Heart left ventricle (tissue), 16 donors: ENCODE results near the gene AGPAT1. TPM values are rescaled to one million over a fixed set of nuclear protein-coding genes. Genes with fewer than 3 reads are reported as not detected.

Source experiments
- ATAC-seq, 4 donors: fragments of 200-7000 bp; cut with Tn5 transposase; one replicate each; pipeline ENCODE4 v1.9.1; 2020 to 2022; ENCODE audit warnings: moderate library complexity in 4 of 4, mild to moderate bottlenecking in 3 of 4, moderate number of reproducible peaks in 1 of 4
- DNase-seq, 5 donors: peaks; one replicate each; pipeline ENCODE4 v3.0.0-alpha.2; 2020
- H3K27ac ChIP-seq, 12 donors: fragments of 200-600 bp; sonication (generic) in 4 of 12; one replicate each; pipeline versions ENCODE4 v1.5.0 to v1.8.0; 2016 to 2022; ENCODE audit warnings: mild to moderate bottlenecking in 2 of 12
- H3K27me3 ChIP-seq, 9 donors: fragments of 200-600 bp; sonication (generic) in 2 of 9; one replicate each; pipeline versions ENCODE4 v1.5.1 to v1.8.0; 2016 to 2022; ENCODE audit warnings: mild to moderate bottlenecking in 3 of 9
- H3K36me3 ChIP-seq, 9 donors: fragments of 200-600 bp; sonication (generic) in 2 of 9; one replicate each; pipeline versions ENCODE4 v1.5.0 to v1.8.0; 2018 to 2022; ENCODE audit warnings: mild to moderate bottlenecking in 2 of 9
- H3K4me1 ChIP-seq, 12 donors: fragments of 200-600 bp; sonication (generic) in 4 of 12; one replicate each; pipeline versions ENCODE4 v1.5.0 to v1.8.0; 2016 to 2022; ENCODE audit warnings: mild to moderate bottlenecking in 3 of 12
- H3K4me3 ChIP-seq, 12 donors: fragments of 200-600 bp; sonication (generic) in 4 of 12; one replicate each; pipeline versions ENCODE4 v1.5.0 to v1.8.0; 2017 to 2022; ENCODE audit warnings: mild to moderate bottlenecking in 9 of 12, moderate library complexity in 4 of 12
- H3K9me3 ChIP-seq, 12 donors: fragments of 200-600 bp; sonication (generic) in 4 of 12; one replicate each; pipeline versions ENCODE4 v1.5.0 to v1.8.0; 2016 to 2022; ENCODE audit warnings: mild to moderate bottlenecking in 1 of 12
- CTCF ChIP-seq, 12 donors: fragments of 200-600 bp; sonication (generic) in 4 of 12; IDR thresholded peaks; one replicate each; pipeline versions ENCODE4 v1.5.0 to v1.8.0; 2018 to 2022; ENCODE audit warnings: antibody characterized with exemption in 12 of 12, mild to moderate bottlenecking in 5 of 12
- POLR2A ChIP-seq, 2 donors: fragments of 450-650 bp; IDR thresholded peaks; one replicate each; pipeline ENCODE4 v1.6.1; 2017; ENCODE audit warnings: antibody characterized with exemption in 2 of 2, mild to moderate bottlenecking in 2 of 2, moderate library complexity in 2 of 2
- WGBS, 4 donors: extraction: QIAGEN DNeasy Blood & Tissue Kit in 2 of 4; methylation state at CpG; one replicate each; pipeline versions ENCODE4 v1.1.5 to v1.1.7; 2013 to 2018; 5-methylcytosine and 5-hydroxymethylcytosine counted together
- intact Hi-C, 10 donors: fragments of 100-400 bp; cut with DNase I; formaldehyde crosslinking; loops; one replicate each; pipeline versions ENCODE4 v1.11.1 to v1.14.2; 2022
- polyA plus RNA-seq, 2 donors: library from polyadenylated mRNA; stranded (reverse); fragments of 200-250 nt; gene quantifications; one replicate each; pipeline ENCODE4 v1.2.3, GENCODE V29; 2013
- total RNA-seq, 9 donors: library from RNA; depleted of rRNA in 2 of 9; stranded (reverse); fragments of >200 nt in 2 of 9; fragmentation: NEBNext Ultra II Directional in 3 of 9; extraction: Animal tissue kit (Norgen Biotek cat#: 25700) in 3 of 9; gene quantifications; one replicate each; pipeline versions ENCODE4 v1.1.0 to v1.2.4, GENCODE V29; 2016 to 2023
- donor health status: ischemic (EF 13 %, LVEDD 7.1; RV severe dilation, severe dysfunction).
- donor health status: healthy with polysubstance abuse.
- donor health status: DM: no; HTN: yes; CAD: no.
- donor health status: DM: no; HTN: no; CAD: no.
- donor health status: ischemic (EF 25% LVEDD 6.9; RV normal size, moderate dysfunction).
- donor health status: ischemic (EF 25% LVEDD 5.7; RV mildly dilated, moderate dysfunction).
- donor health status: healthy.
- donor health status: DM: yes; HTN: yes; CAD: no.
- donor health status: ischemic (EF 35%, LVEDD 5.7; RV mildly dilated, moderate dysfunction).
- donor health status: nonischemic (EF 11% LVEDD 7.7; RV severe dilation, severe dysfunction).
- donor health status: DM: yes; HTN: yes; CAD: no.
- donor health status: PGD.
- donor health status: ischemic (EF 29% LVEDD 5.4; RV normal size, mild dysfunction).
- donor health status: nonischemic (EF 23%, LVEDD 6.1; RV moderate dilation, normal function).

AGPAT1 gene
- total and polyA plus RNA-seq, 11 donors: 43.5 to 79.1 (median 51.0) TPM

- Histone ChIP-seq H3K27ac (peak overlapping the region in 2 of 12 donors; percentile 8 to 38), H3K4me3 (no peak overlapping the region), H3K36me3 (peaks cover 0 to 79% (median 60%) of the 10 kb centered on the region in 9 donors), H3K27me3 (no peaks in the 10 kb centered on the region), H3K4me1 (no peaks in the 10 kb centered on the region), H3K9me3 (no peaks in the 10 kb centered on the region)
- ATAC-seq (no peak), DNase-seq (no peak)
- intact Hi-C loops: loop anchor here in 1 of 10 donors (5.0 kb wide), 1 partner anchor 45 kb away; no protein-coding TSS in a partner anchor
- WGBS, 4 donors: 81 to 86% (median 83%) methylated on average over 29 to 32 of the region's 32 CpGs
- TF ChIP-seq CTCF (IDR thresholded peaks at IDR 0.05) (no peak), POLR2A (IDR thresholded peaks at IDR 0.05) (no peak)
These were observed 8.6 kb downstream of the AGPAT1 start for GRCh38 chr6:32167154-32167760.

- Histone ChIP-seq H3K4me3 (no peak overlapping the region), H3K27me3 (no peaks in the 10 kb centered on the region), H3K27ac (peak overlapping the region in 1 of 12 donors; percentile 15), H3K36me3 (peaks cover 0 to 86% (median 67%) of the 10 kb centered on the region in 9 donors), H3K4me1 (no peaks in the 10 kb centered on the region), H3K9me3 (no peaks in the 10 kb centered on the region)
- ATAC-seq (no peak), DNase-seq (peak in 1 of 5 donors; percentile 65)
- TF ChIP-seq CTCF (IDR thresholded peaks at IDR 0.05) (no peak), POLR2A (IDR thresholded peaks at IDR 0.05) (no peak)
- WGBS, 4 donors: 77 to 90% (median 82%) methylated on average over 30 of the region's 30 CpGs
- intact Hi-C loops: loop anchor here in 1 of 10 donors (5.0 kb wide), 1 partner anchor 44 kb away; no protein-coding TSS in a partner anchor
These were observed 9.3 kb downstream of the AGPAT1 start for GRCh38 chr6:32166411-32167061.

GRCh38 chr6:32164295-32164694, 11.6 kb downstream of the AGPAT1 start, which contains the start of gene EGFL8:
Gene EGFL8 (plus strand): TSS chr6:32164595. CDS start chr6:32166166, 1,571 bp downstream.
- no peaks in the 10 kb centered on the region for H3K27me3 ChIP-seq
- no peaks in the 10 kb centered on the region for H3K4me1 ChIP-seq
- H3K27ac ChIP-seq: peak within 1 kb of the TSS in 11 of 12 donors; percentile 12 to 81 (median 60)
- no peak within 1 kb of the TSS for H3K4me3 ChIP-seq
- H3K36me3 ChIP-seq: peaks cover 0 to 83% (median 55%) of the 10 kb centered on the region in 9 donors
- TF ChIP-seq CTCF (IDR thresholded peaks at IDR 0.05) (no peak), POLR2A (IDR thresholded peaks at IDR 0.05) (no peak)
- no peaks in the 10 kb centered on the region for H3K9me3 ChIP-seq
- intact Hi-C loops: no loop called here
- DNase-seq (no peak), ATAC-seq (no peak)

GRCh38 chr6:32163559-32164258, 12.2 kb downstream of the AGPAT1 start:
- Histone ChIP-seq H3K27ac (peak overlapping the region in 11 of 12 donors; percentile 12 to 81 (median 60)), H3K36me3 (peaks cover 0 to 85% (median 53%) of the 10 kb centered on the region in 9 donors)
- intact Hi-C loops: no loop called here

More at GRCh38 chr6:32163559-32164258, 12.2 kb downstream of the AGPAT1 start:
- peak in 3 of 4 donors; percentile 29 to 59 (median 40) for ATAC-seq
- H3K4me3 ChIP-seq: no peak overlapping the region
- no peaks in the 10 kb centered on the region for H3K9me3 ChIP-seq
- DNase-seq: no peak
- no peaks in the 10 kb centered on the region for H3K4me1 ChIP-seq
- no peaks in the 10 kb centered on the region for H3K27me3 ChIP-seq
- TF ChIP-seq POLR2A (IDR thresholded peaks at IDR 0.05) (no peak), CTCF (IDR thresholded peaks at IDR 0.05) (peak in 1 of 12 donors; percentile 8)
- 84 to 93% (median 87%) methylated on average over 7 of the region's 7 CpGs for WGBS, 4 donors
